HG02870 (cell line): ENCODE data around the gene CBX8.
"Not testable (repeated sequence)": the region's sequence is repeated elsewhere in the genome, so short reads cannot be mapped to it uniquely, and the experiment has no call there.

Experiments used
- ATAC-seq: cut with Tn5 transposase; IDR thresholded peaks from one replicate; pipeline ENCODE4 v1.9.1; 2021; ENCODE audit warnings: mild to moderate bottlenecking, moderate library complexity; ENCODE audit not compliant: unreplicated experiment

CBX8 gene

DNA sequence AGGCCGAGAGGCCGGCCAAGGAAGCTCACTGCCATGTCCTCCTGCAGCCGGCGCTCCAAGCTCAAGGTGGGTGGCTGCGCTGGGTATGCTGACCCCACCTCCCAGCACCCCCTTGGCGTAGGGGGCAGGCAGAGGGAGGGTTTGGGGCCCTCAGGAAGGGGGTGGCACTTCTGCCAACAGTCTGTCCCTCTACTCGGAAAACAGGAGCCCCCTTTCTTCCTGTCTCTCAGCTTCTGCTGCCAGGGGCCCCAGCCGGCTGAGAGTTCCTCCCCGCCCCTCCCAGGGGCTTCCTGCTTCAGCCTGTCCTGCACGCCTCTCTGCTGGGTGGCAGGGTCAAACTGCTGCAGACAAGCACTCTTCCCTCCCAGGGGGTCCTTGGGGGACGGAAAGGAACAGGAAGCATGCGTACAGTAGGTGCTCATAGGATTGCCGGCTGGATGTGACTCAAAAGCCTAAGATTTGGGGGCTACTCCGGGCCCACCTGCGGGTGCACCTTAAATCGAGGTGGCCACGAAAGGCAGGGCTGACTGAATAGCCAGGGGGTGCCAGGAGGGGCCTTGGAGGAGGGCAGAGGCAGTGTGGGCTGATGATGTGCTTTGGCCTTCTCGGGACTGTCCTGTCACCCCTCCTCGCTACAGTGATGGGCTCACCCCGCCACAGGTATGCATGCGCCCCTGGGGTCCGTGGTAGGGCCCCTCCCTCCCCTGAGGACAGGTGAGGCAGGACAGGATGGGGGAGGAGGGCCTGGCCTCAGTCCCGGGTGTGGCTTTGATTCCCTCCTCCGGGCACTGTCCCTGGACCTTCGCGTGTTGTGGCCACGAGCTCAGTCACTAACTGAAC, 14.9 kb downstream of the CBX8 start:
- ATAC-seq = no peak

DNA sequence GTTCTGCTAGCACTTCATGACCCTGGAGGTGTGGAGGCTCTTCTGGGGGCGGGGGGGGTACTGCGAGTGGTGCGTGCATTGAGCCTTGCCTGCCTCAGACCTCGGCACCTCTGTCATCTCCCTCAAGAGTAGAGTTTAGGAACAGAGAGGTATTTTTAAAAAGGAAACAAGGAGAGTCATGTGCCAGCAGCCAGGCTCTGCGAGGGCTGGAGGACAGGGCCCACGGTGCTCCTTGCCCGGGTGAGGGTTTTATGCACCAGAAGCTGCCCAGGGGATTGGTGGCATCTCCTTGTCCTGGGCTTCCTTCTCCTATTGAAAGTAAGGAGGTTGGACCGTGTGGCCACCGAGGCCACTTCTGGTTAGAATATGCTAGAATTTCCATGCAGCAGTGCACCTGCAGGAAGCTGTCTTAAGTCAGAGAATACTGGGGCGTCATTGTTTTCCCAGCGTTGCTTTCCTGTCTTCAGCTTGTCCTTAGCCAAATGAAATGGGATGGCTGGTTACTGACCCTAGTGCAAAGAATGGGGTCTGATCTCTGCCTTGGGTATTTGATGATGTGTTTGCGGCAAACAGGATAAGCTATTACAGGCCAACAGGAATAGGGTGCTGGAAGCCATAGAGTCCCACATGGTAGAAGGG, 15.7 kb downstream of the CBX8 start:
- no peak for ATAC-seq

DNA sequence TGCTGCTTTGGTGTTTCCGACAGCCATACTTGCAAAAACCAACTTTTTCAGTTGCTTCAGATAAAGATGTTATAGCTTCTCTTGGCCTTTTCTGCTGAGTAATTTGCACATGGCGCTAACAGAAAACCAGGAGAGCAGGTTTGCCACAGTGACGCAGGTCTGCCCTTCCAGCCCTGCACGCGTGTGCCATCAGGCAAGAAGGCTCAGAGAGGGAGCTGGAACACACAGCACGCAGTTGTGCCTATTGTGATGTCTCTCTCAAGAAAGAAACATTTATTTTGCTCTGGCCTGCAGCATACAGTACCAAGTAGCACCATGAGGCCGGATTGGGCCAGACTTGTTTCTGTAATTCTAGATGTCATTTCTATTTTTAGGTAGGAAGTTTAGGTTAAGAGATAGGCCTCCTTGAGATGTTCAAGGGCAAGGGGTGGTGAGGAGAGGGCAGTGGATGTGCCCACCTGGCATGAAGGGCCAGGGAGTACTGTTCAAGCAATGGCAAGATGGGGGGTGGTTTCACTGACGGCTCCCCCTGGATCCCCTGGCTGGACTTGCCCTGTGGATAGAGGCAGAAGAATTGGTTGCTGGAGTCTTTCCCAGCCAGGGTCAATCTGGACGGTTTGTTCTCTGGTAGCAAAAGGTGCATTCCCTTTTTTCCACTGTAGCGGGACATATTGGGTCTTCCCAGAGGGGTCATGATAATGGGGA, 17.1 kb downstream of the CBX8 start:
- no peak for ATAC-seq

DNA sequence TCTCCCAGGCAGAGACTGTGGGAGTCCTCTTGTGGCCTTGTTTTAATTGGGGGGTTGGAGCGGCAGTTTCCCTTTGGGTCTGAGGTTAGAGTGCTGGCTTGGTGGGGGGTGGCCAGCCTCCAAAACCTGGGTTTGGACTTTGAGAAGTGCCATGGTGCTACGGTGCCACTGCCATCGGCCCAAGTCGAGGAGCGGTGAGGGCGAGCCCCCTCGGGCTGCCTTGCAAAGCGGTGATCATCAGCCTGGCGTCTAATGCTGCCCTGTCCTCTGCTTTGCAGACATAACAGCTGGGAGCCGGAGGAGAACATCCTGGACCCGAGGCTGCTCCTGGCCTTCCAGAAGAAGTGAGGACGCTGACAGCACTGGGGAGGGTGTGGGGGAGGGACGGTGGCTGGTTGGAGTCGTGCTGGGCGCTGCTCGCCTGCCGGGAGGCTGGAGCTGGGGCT, 17.8 kb downstream of the CBX8 start:
- ATAC-seq = no peak

DNA sequence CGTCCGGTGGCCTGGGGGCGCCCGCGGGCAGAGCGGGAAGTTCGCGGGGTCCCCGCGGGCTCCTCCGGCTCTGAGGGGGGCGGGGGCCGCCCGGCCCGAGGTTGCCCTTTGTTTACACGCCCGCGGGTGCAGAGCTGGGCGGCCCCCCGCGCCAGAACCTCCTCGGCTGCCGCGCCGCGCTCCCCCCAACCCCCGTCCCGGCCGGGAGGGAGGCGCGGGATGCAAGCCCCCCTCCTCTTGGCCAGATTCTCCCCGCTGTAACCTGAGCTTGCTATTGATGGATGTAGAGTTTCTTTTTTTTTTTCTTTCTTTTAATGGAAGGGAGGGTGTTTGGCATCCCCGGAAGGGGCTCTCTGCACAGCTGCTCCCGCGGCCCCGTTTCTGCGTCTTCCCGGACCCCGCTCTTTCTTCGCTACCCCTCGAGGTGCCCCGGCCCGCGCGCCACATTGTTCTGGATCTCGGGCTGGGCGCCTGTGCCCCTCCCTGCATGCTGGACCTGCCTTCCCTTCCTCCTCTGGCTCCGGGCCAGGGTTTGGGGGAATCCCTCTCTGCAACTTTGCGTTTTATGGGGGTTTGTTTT, 18.3 kb downstream of the CBX8 start:
- ATAC-seq = no peak

DNA sequence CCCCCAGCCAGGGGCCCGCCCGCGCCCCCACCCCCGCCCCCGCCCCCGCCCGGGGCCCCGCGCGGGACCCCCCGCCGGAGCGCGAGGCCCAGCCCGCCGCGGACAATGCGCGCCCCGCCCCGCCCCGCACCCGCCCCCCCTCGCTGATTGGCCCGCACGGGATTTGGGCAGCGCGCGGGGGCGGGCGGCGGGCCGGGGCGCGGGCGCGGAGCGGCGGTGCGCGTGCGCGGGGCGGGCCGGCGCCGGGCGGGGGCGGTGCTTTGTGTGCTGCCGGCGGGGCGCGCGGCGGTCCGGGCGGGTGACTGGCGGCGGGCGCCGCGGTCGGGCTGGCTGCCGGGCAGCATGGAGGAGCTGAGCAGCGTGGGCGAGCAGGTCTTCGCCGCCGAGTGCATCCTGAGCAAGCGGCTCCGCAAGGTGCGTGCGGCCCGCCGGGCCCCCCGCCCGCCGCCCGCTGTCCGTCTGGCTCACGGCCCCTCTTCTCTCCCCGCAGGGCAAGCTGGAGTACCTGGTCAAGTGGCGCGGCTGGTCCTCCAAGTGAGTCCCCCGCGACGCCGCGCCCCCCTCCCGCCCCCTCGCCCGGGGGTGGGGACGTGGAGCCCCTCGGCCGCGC, 18.9 kb downstream of the CBX8 start, which contains the start of gene CBX2:
Gene CBX2 (plus strand): TSS at position 255 of the 610 bp plus-strand sequence. CDS start 88 bp downstream, at position 343.
- ATAC-seq = peak; percentile 45

DNA sequence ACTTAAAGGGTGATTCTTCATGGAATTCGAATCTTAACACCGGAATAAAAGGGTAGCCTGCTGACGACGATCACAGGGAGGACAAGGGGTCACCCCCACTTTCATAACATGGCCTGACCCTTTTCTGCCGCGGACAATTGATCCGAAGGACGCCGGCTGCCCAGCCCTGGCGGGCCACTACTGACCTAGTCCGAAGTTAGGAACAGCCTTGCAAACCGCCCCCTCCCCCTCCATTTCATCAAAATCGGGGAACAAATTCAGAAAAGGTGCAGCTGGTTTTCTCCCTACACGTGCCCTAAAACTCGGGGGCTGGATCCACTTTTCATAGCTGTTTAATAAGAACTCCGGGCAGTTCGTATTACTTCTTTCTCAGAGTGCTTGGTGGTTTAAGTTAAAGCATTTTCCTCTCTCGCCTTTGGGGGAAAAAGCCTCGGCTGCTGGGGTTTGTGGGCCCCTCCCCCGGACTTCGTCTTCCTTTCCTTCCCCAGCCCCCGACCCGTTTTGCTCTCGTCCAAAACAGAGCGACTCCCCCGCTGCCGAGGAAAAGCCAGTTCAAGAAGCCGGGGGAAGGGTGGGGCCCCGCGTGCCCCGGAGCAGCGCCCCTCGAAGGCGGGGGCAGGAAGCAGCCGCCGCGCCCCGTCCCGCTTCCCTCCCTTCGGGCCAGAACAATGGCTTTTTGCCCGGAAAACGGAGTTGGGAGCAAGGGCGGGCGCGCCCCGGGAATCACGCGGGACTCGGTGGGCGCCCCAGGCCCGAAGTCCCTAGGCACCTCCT, 19.6 kb downstream of the CBX8 start:
- ATAC-seq = peak; percentile 24

DNA sequence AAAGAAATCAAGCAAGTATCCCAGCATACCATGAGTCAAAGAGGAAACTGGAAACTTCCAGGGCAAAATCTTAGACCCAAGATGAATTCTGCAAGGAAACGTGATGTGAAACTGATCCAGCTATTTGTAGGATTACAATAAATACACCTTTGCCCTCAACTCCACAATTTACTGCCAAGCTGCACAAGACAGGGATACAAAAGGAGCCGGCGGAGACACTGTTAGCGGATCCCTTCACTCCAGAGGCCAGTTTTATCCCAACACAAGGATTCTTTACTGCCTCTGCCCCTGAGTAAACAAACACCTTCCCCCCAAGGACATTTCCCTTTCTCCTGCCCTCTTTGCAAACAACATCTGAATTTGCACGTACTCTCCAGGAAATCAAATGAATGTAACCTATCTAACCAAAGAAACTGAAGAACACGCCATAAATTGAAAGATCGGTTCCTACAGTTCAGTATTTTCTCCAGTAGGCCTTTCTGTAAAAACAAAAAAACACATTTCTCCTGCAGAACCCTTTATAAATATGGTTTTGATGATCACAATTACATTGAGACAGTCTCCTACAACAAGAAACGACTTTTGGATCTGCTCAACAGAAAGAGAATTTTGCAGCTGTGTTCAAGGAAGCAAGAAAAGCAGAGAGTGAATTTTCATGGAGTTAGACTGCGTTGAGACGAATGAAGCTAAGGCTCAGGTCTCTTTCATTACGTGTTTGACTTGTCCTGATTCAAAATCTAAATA, 20.3 kb downstream of the CBX8 start:
- no peak for ATAC-seq

DNA sequence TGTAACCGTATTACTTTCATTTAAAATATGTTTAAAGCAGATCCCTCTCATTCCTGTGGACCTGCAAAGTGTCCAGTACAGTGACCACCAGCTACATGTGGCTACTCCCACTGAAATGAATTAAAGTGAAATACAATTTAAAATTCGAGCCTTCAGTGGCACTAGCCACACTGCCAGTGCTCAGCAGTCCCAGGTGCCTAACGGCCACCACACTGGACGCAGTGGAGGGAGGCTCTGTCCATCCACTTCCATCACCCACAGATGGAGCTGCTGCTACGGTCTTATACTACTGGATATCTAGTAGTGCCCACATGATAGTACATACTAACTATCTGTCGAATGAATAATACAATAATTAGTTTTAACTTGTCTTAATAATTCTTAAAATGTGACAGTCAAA, 21.2 kb downstream of the CBX8 start:
- no peak for ATAC-seq

DNA sequence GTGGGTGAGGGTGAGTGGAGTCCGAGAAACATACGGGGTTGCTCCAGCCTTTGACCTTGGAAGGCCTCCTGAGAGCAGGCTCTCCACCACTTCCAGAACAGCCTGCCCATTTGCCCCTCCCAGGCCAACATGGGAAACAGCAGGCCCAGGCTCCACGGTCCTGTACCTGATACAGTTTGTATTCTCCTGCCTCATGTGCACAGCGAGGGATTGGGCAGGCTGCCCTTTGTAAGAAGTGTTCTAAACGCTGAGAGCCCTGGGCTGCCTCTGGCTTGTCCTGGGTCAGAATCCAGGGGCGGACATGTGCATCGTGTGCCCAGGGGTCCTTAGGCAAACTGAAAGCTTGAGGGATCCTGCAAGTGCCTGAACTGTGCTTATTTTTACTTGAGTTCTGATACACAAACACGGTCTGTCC, 22.3 kb downstream of the CBX8 start:
- ATAC-seq = no peak

DNA sequence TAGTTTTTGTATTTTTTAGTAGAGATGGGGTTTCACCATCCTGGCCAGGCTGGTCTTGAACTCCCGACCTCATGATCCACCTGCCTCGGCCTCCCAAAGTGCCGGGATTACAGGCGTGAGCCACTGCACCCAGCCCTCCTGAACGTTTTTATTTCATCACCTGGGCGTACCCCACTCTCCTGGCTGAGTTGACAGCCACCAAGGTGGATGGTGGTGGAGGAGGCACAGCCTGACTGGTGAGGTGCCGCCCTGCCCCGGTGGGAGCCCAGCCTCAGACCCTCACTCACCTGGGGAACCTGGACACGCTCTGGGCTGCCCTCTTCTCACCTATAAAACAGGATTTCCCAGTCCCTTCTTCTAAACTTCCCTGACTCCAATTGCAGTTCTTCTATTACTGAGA, 24.2 kb downstream of the CBX8 start:
- not testable (repeated sequence) for ATAC-seq

DNA sequence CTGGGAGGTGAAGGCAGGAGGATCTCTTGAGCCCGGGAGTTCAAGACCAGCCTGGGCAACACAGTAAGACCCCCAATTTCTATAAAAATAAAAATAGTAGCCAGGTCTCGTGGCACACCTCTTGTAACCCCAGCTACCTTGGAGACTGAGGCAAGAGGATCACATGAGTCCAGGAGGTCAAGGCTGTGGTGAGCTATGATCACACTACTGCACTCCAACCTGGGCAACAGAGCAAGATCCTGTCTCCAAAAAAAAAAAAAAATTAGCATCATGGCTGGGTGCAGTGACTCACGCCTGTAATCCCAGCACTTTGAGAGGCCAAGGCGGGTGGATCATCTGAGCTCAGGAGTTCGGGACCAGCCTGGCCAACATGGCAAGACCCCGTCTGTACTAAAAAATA, 25.6 kb downstream of the CBX8 start:
- ATAC-seq = no peak

DNA sequence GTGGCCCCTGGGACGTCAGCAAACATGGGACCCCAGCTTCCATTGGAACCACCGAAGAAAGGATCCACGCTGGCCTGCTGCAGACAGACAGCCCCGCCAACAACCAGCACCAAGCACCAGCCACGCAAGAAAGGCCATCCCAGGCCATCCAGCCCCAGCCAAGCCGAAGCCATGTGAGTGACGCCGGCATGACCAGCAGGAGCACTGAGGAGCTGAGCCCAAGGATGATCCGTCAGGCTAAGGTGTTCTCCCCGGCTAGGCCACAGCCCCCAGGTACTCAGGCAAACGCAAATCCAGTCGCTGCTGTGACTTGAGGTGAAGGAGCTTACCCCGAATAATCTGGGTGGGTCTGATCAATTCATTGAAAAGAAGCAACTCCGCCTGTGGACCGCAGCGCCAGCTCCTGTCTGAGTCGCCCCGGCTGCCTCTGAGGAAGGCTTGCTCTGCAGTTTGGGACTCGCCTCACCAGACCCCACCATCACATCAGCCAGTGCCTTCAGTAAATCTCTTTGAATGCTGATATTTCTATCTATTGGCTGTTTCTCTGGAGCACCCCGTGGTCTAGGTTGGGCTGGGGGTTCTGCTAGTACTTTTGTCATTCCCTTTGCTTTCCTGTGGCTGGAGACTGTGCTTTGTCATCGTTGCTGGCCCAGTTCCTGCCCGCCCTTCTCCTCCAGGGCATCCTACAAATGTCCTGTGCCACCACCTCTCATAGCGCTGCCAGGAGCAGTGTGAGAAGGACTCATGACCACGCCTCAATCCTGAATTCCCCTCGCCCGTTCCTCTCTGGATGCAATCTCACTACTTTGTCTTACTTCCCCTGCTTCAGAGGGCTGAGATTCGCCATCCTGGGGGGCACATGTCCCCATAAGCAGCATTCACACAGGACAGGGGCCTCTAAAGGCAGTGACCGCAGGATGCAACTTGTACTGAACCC, 27.0 kb downstream of the CBX8 start:
- ATAC-seq = no peak

DNA sequence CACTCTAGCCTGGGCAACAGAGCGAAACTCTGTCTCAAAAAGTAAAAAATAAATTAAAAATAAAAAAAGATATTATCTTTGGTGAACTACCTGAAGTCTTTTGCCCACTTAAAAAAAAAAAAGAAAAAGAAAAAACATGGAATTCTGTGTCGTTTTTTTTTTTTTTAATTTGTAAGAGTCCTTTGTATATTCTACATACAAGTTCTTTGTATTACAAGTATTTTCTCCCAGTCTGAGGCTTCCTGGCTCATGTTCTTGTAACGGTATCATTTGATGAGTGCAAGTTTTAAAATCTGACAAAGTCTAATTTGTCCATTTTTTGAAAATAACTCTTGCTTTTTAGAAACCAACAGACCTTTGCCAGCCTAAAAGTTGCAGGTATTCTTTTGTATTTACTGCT, 31.2 kb downstream of the CBX8 start:
- ATAC-seq = no peak

DNA sequence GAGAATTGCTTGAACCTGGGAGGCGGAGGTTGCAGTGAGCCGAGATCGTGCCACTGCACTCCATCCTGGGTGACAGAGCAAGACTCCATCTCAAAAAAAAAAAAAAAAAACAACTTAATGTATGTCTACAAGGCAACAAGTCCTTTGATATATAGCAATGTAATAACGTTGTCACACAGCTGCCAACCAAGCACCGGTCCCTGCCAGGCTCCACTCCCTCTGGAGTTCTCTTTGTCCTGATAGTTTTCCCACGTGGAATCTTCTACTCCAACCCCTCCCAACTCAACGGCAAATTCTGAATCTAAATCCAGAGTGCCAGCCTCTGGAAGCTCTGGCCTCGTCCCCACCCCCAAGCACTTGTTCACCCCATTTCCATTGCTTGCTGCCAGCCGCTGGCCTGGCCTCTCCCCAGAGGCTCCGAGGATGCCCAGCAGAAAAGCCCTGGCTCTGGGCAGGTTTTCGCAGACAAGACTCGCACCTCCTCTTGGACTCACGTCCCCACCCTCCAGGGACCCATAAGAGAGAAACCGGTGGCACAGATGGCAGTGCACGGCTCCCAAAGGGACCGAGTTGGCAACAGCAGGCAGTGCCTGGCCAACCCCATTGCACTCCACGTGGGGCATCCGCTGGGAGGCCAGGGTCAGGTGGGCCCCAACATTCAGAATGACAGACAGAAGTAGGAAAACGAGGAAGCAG, 34.8 kb downstream of the CBX8 start:
- no peak for ATAC-seq

DNA sequence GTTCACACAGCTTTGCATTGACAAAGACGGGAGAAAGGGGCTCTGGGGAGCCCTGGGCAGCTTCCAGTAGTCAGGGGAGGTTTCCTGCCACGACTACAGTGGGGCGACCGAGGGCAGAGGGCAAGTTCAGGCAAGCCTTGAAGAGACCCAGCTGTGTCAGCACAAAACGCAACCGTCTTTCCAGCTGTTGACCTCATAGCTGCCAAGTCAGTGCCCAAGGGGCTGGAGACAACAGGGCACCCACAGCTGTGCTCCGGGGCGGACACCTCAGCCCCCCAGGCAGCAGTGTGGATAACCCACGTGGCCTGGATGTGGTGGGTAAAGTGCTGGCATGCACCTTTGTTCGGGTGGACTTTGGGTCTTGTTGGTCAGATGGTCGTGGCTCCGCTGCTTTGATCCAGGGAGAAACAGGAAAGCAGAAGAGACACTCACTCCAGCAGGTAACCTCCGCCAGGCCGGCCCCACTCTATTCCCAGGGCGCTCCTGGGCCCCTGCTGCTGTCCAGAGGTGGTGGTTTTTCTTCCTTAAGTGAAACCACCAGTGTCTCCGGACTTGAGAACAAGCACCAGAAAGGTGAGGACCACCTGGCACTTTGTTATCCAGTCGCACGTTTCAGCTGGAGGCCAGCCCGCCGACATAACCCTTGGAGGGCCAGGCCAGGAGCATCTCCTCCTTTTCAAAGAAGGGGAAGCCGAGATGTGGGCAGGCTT, 36.5 kb downstream of the CBX8 start:
- no peak for ATAC-seq

DNA sequence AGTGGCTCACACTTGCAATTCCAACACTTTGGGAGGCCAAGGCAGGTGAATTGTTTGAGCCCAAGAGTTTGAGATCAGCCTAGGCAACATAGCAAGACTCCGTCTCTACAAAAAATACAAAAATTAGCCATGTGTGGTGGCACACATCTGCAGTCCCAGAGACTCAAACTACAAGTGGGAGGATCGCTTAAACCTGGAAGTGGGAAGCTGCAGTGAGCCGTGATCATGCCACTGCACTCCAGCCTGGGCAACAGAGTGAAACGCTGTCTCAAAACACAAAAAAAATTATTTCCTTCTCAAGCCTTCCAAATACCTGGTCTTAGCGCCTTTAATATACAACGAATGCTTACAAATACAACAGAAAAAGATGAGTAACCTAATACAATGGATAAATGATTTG, 38.6 kb downstream of the CBX8 start:
- no peak for ATAC-seq
